GM18951 (cell line): ENCODE results near the gene BRPF3.

Experiments
- POLR2A ChIP-seq: IDR thresholded peaks from 4 replicates; pipeline ENCODE4 v1.6.1; 2011; ENCODE audit warnings: mild to moderate bottlenecking; ENCODE audit not compliant: insufficient read length, insufficient read depth; ENCODE audit errors: extremely low read depth
- in situ Hi-C: fragments of 300-500 bp; cut with MboI; formaldehyde crosslinking; loops from one replicate; pipeline ENCODE4 v1.12.0; 2022; ENCODE audit warnings: low sequenced_read_pairs, mixed read lengths, inconsistent platforms; ENCODE audit not compliant: unreplicated experiment

The BRPF3 gene

DNA sequence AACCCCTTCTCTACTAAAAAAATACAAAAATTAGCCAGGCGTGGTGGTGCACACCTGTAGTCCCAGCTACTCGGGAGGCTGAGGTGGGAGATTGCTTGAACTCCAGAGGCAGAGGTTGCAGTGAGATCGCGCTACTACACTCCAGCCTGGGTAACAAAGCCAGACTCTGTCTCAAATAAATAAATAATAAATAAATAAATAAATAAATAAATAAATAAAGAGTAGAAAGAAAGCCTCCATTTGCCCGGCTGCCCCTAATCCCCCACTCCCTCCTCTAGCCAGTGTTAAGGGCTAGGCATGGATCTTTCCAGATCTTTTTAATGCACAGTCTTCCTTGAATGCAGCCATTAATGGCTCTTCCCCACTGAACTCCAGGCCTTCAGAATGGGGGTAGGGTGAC is 76.5 kb downstream of the BRPF3 start:
- no peak for TF ChIP-seq POLR2A
- in situ Hi-C loops, result no loop called here

DNA sequence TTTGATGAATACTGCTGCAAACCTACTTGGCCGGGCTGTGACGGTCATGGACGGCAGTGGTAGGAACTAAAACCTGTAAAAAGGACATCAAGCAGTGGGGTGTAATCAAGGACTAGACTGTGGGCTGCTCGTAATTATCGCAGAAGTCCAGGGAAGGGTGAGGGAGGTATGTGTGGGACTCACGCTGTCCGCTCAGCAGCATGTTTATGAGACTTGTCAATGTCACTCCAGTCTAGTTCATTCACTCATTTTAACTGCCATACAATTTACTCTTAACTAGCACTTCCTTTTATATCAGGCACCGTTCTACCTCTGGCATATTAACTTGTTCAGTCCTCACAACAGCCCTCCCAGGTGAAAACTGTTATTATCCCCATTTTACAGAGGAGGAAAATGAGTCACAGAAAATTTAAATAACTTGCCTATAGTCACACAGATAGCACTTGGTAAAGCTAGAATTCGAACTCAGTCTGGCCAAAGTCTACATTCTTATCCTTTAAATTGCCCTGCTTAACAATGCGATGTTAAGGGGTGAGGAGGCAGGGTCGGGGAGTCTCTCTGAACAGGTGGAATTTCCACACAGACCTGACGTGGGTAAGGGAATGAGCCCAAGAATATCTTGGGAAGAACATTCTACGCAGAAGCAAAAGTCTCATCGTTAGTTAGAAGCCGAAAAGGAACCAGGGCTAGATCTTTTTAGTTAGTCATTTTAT is 77.4 kb downstream of the BRPF3 start:
- in situ Hi-C loops, result no loop called here

DNA sequence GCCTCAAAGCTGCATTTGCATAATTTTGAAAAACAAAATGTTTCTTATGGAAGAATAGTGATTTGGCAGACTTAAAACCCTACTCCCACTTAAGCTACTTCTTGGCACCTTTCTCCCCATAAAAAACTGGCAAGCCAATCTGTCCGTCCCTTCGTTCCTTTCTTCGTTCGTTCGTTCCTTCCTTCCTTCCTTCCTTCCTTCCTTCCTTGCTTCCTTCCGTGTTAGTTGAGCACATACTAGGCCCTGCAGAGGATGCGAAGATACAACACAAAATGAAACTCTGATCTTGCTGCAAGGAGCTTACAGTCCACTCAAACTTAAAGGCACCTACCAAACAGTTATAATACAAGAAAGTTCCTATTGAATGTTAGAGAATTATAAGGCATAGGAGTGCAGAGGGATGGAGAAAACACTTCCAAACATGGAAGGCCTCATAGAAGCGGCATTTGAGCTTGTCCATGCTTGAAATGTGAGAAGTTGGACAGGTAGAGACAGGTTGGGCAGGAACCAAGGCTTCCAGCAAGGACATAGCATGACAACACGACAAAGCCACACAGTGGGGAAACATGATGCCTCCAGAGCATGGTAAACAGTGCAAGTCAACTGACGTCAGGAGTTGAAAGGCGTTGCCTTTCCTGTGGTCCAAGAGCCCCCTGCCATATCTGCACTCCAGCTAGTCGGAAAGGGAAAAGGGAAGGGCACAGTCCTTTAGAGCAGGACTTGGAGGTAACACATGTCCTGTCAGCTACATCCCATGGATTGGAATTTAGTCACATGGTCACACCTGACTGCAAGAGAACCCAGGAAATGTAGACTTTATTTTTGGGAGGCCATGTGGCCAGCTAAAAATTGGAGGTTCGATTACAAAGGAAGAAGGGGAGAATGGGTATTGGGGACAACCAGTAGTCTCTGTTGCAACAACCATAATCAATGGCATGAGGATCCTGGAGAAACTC is 80.3 kb downstream of the BRPF3 start:
- no peak for TF ChIP-seq POLR2A
- in situ Hi-C loops, result no loop called here

More for the DNA sequence above, 77.4 kb downstream of the BRPF3 start:
- no peak for TF ChIP-seq POLR2A

DNA sequence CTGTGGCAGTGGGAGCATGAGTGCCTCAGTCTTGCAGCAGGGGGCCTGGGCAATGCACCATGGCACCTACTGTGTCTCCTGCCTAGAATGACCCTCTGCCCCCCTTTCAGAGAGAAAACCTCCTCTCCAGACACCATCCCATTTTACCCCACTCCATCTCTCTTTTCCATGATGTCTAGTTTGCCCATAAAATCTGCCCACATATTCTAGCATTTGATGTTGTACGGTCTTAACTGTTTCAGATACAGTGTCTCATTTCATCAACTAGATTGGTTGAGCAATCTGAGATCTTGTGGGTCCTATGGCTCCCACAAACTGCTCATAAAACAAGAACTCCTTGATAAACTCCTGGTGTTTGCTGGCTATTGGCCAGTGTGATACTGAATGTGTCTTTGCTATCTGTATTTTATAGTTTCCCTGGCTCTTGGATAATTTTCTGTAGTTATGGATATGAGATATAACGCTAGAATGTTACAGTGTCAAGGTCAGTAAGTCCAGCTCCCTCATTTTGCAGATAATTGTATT is 81.5 kb downstream of the BRPF3 start:
- in situ Hi-C loops, result no loop called here
- TF ChIP-seq POLR2A, result no peak

DNA sequence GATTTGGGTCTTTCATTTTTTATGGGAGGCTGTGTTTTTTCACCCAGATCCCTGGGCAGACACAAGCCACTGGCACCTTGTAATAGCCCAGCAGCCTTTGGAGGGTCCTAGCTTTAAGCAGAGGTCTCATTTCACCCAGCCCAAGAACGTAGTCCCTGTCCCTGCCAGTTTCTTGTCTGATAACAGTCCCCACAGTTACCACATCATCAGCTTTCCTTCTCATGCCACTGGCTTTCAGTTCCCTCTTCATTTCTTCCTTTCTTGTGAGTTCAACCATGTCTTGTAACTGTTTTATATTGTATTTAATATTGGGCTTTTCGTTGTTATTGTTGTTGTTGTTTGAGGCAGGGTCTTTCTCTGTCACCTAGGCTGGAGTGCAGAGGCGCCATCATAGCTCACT is 83.9 kb downstream of the BRPF3 start:
- in situ Hi-C loops, result no loop called here
- no peak for TF ChIP-seq POLR2A

DNA sequence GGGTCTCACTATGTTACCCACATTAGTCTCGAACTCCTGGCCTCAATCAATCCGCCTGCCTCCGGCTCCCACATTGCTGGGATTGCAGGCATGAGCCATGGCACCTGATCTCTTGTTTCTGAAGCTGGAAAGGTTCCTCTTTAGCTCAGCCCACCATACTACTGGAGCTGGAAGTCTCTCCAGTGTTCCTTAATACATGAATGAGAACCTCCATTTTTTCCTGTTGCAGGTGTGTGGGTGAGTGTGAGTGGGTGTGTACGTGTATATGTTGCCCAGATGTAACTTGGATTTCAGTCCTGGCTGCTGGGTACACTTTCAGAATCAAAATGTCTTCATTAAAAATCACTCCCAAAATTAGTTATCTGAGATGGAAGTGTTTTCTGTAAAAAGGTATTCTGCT is 84.4 kb downstream of the BRPF3 start:
- in situ Hi-C loops, result no loop called here
- TF ChIP-seq POLR2A, result no peak
